BLaER1 treated with 17β-estradiol and CSF1 and Interleukin-3, amounts not matched to agents 10 nM and 100 nM (cell line): ENCODE results near the gene CACNB2.
"Not testable (repeated sequence)": the region's sequence is repeated elsewhere in the genome, so short reads cannot be mapped to it uniquely, and the experiment has no call there.

Experiments
- H3K27ac ChIP-seq, 11 experiments: shearing (Covaris generic); formaldehyde crosslinking; 2 replicates each; pipeline ENCODE4 v1.8.1; 2022
- H3K27me3 ChIP-seq, 11 experiments: shearing (Covaris generic); formaldehyde crosslinking; 2 replicates each; pipeline ENCODE4 v1.8.1; 2022
- H3K36me3 ChIP-seq, 11 experiments: shearing (Covaris generic); formaldehyde crosslinking; 2 replicates each; pipeline ENCODE4 v1.8.1; 2022
- H3K4me1 ChIP-seq, 10 experiments: shearing (Covaris generic); formaldehyde crosslinking; 2 replicates each; pipeline ENCODE4 v1.8.1; 2022
- H3K4me2 ChIP-seq, 11 experiments: shearing (Covaris generic); formaldehyde crosslinking; 2 replicates each; pipeline ENCODE4 v1.8.1; 2022
- H3K4me3 ChIP-seq, 10 experiments: shearing (Covaris generic); formaldehyde crosslinking; 2 replicates each; pipeline ENCODE4 v1.8.1; 2022
- H3K9ac ChIP-seq, 11 experiments: shearing (Covaris generic); formaldehyde crosslinking; 2 replicates each; pipeline ENCODE4 v1.8.1; 2022
- H3K9me3 ChIP-seq, 11 experiments: shearing (Covaris generic); formaldehyde crosslinking; replicated peaks in 1 of 11; 2 replicates each; pipeline ENCODE4 v1.8.1; 2022
- H4K20me1 ChIP-seq, 11 experiments: shearing (Covaris generic); formaldehyde crosslinking; 2 replicates each; pipeline ENCODE4 v1.8.1; 2022
- Cebpa-rat ChIP-seq, 11 experiments: shearing (Covaris generic); IDR thresholded peaks; 2 replicates each; pipeline ENCODE4 v1.8.1; 2022

Gene CACNB2

DNA sequence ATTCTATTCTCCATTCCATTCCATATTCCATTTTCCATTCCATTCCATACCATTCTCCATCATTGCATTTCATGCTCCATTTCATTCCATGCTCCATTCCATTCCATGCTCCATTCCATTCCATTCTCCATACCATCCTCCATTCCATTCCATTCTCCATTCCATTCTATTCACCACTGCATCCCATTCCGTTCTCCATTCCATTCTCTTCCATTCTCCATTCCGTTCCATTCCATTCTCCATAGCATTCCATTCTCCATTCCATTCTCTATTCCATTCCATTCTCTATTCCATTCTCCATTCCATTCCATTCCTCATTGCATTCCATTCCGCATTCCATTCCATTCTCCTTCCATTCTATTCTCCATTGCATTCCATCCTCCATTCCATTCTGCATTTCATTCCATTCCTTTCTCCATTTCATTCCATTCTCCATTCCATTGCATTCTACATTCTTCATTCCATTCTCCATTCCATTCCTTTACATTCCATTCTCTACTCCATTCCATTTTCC, 427.2 kb downstream of the CACNB2 start:
- Histone ChIP-seq H4K20me1 (no peaks in the 10 kb centered on the region), H3K9me3 (peaks cover 99 to 100% (median 100%) of the 10 kb centered on the region in 11 experiments), H3K36me3 (peaks cover 13 to 89% (median 39%) of the 10 kb centered on the region in 11 experiments), H3K4me3 (no peak overlapping the region), H3K4me1 (no peaks in the 10 kb centered on the region), H3K27ac (no peak overlapping the region), H3K27me3 (no peaks in the 10 kb centered on the region), H3K9ac (no peak overlapping the region), H3K4me2 (no peak overlapping the region)
- TF ChIP-seq Cebpa-rat (IDR thresholded peaks at IDR 0.05): no peak

DNA sequence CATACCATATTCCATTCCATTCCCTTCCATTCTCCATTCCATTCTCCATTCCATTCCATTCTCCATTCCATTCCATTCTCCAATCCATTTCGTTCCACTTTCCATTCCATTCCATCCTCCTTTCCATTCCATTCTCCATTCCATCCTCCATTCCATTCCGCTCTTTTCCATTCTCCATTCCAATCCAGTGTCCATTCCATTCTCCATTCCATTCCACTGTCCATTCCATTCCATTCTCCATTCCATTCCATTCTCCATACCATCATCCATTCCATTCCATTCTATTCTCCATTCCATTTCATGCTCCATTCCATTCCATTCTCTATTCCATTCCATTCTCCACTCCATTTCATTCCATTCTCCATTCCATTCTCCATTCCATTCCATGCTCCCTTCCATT, 430.2 kb downstream of the CACNB2 start:
- peaks cover 5 to 79% (median 39%) of the 10 kb centered on the region in 11 experiments; a peak in 19 of 22 replicates for H3K36me3 ChIP-seq

DNA sequence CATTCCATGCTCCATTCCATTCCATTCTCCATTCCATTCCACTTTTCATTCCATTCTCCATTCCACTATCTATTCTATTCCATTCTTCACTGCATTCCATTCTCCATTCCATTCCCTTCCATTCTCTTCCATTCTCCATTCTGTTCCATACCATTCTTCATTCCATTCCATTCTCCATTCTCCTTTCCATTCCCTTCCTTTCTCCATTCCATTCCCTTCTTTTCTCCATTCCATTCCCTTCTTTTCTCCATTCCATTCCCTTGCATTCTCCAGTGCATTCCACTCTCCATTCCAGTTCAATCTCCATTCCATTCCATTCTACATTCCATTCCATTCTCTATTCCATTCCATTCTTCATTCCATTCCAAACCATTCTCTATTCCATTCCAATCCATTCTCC, 430.9 kb downstream of the CACNB2 start:
- no peak overlapping the region for H3K4me2 ChIP-seq
- H3K27ac ChIP-seq: no peak overlapping the region
- H3K4me3 ChIP-seq: no peak overlapping the region
- peaks cover 9 to 79% (median 42%) of the 10 kb centered on the region in 11 experiments; a peak in 20 of 22 replicates for H3K36me3 ChIP-seq
- H4K20me1 ChIP-seq: no peaks in the 10 kb centered on the region
- no peaks in the 10 kb centered on the region for H3K4me1 ChIP-seq
- H3K9me3 ChIP-seq: peaks cover 73 to 83% (median 77%) of the 10 kb centered on the region in 11 experiments
- no peaks in the 10 kb centered on the region for H3K27me3 ChIP-seq
- no peak overlapping the region for H3K9ac ChIP-seq
- no peak for TF ChIP-seq Cebpa-rat (IDR thresholded peaks at IDR 0.05)

More for the DNA sequence above, 430.2 kb downstream of the CACNB2 start:
- not testable (repeated sequence) for H3K27me3 ChIP-seq, H4K20me1 ChIP-seq, H3K4me3 ChIP-seq, H3K9ac ChIP-seq, H3K4me1 ChIP-seq, H3K4me2 ChIP-seq, H3K27ac ChIP-seq
- peaks cover 80 to 86% (median 81%) of the 10 kb centered on the region in 11 experiments for H3K9me3 ChIP-seq

DNA sequence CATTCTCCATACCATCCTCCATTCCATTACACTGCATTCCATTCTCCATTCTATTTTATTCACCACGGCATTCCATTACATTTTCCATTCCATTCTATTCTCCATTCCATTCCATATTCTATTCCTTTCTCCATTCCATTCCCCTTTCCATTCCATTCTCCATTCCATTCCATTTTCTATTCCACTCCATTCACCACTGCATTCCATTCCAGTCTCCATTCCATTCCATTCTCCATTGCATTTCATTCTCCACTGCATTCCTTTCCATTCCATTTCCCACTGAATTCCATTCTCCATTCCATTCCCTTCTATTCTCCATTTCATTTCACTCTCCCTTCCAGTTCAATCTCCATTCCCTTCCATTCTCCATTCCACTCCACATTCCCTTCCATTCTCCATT, 431.6 kb downstream of the CACNB2 start:
- H3K4me2 ChIP-seq: no peak overlapping the region
- no peak overlapping the region for H3K27ac ChIP-seq
- H3K9ac ChIP-seq: no peak overlapping the region
- H3K4me3 ChIP-seq: no peak overlapping the region
- no peaks in the 10 kb centered on the region for H3K27me3 ChIP-seq
- no peaks in the 10 kb centered on the region for H3K4me1 ChIP-seq
- no peaks in the 10 kb centered on the region for H4K20me1 ChIP-seq
- TF ChIP-seq Cebpa-rat (IDR thresholded peaks at IDR 0.05): no peak
- H3K36me3 ChIP-seq: peaks cover 16 to 81% (median 47%) of the 10 kb centered on the region in 11 experiments; a peak in 21 of 22 replicates
- peaks cover 72 to 83% (median 76%) of the 10 kb centered on the region in 11 experiments for H3K9me3 ChIP-seq

DNA sequence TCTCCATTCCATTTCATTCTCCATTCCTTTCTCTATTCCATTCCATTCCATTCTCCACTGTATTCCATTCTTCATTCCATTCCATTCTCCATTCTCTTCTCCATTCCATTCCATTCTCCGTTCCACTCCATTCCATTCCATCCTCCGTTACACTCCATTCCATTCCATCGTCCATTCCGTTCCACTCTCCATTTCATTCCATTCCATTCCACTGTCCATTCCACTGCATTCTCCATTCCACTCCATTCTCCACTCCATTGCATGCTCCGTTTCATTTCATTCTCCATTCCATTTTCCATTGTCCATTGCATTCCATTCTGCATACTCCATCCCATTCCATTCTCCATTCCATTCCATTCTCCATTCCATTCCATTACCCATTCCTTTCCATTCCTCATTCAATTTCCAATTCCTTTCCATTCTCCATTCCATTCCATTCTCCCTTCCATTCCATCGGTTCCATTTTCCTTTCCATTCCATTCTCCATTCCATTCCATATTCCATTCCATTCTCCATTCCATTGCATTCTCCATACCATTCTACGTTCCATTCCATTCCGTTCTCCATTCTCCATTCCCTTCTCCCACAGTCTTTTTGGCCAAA, 432.8 kb downstream of the CACNB2 start:
- Histone ChIP-seq H3K4me1 (no peaks in the 10 kb centered on the region), H3K27me3 (no peaks in the 10 kb centered on the region), H3K27ac (no peak overlapping the region), H3K9me3 (peaks cover 72 to 83% (median 76%) of the 10 kb centered on the region in 11 experiments), H3K4me2 (no peak overlapping the region), H3K9ac (no peak overlapping the region), H3K36me3 (peaks cover 28 to 82% (median 59%) of the 10 kb centered on the region in 11 experiments), H4K20me1 (no peaks in the 10 kb centered on the region), H3K4me3 (no peak overlapping the region)
- no peak for TF ChIP-seq Cebpa-rat (IDR thresholded peaks at IDR 0.05)

DNA sequence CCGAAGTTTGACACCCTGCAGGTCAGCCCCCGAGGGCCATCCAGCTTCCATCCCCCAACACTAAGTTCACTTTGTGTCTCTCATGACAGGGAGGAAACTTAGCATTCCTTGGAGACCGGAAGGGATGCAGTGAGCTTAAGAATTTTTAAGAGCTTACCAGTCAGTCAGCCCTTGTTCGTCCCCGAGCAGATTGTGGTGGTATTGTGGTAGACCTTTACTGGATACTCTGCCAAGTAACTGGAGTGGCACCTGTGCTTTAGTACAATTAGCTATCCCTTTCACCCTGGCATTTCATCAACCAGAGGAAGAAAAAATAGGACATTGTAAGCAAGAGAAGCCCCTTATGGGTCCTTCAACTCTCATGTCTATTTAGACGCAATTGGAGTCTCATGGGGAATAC, 436.4 kb downstream of the CACNB2 start:
- Histone ChIP-seq H3K9me3 (peaks cover 58 to 74% (median 65%) of the 10 kb centered on the region in 11 experiments), H3K27me3 (no peaks in the 10 kb centered on the region), H3K4me3 (no peak overlapping the region), H3K9ac (no peak overlapping the region), H3K4me2 (no peak overlapping the region), H3K36me3 (peaks cover 54 to 90% (median 83%) of the 10 kb centered on the region in 11 experiments), H4K20me1 (no peaks in the 10 kb centered on the region), H3K4me1 (peaks cover 8 to 20% (median 16%) of the 10 kb centered on the region in 10 experiments; a peak in 19 of 20 replicates), H3K27ac (no peak overlapping the region)
- no peak for TF ChIP-seq Cebpa-rat (IDR thresholded peaks at IDR 0.05)

DNA sequence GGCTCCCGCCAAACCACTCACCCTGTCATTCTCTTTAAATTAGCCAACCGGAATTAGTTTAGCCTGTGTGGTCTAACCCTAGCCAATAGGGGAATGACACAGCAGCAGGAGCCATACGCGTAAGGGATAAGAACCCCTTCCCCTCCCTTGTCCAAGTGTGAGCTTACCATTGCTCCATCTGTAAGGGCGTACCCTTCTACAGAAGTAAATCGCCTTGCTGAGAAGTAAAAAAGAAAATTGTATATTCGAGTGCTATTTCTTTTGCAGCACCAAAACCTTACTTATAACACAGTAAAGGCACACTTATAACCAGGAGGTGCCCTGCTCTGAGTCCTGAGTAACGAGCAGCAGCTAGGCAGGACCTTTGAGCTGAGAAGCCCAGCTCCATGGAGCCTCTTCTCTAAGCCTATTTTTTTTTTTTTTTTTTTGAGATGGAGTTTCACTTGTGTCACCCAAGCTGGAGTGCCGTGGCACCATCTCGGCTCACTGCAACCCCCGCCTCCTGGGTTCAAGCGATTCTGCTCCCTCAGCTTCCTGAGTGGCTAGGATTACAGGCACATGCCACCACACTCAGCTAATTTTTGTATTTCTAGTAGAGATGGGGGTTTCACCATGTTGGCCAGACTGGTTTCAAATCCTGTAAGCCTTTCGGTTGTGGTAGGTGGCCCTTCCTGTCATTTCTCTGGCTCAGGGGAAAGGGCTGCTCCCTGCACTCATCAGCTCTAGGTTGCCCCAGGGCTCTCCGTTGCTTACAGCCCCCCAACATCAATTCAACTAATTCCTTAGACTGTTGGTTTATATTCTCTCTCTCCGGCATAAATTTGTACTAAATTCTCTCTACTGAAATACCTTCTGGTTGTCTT, 437.8 kb downstream of the CACNB2 start:
- Histone ChIP-seq H3K9ac (no peak overlapping the region), H3K4me2 (no peak overlapping the region), H3K27ac (no peak overlapping the region), H3K27me3 (no peaks in the 10 kb centered on the region), H3K4me3 (peak overlapping the region in 2 of 10 experiments; percentile 10 to 36; a peak in 2 of 20 replicates), H4K20me1 (no peaks in the 10 kb centered on the region), H3K36me3 (peaks cover 54 to 80% (median 71%) of the 10 kb centered on the region in 11 experiments), H3K9me3 (peaks cover 43 to 60% (median 50%) of the 10 kb centered on the region in 11 experiments), H3K4me1 (peaks cover 22 to 35% (median 31%) of the 10 kb centered on the region in 10 experiments)
- no peak for TF ChIP-seq Cebpa-rat (IDR thresholded peaks at IDR 0.05)

DNA sequence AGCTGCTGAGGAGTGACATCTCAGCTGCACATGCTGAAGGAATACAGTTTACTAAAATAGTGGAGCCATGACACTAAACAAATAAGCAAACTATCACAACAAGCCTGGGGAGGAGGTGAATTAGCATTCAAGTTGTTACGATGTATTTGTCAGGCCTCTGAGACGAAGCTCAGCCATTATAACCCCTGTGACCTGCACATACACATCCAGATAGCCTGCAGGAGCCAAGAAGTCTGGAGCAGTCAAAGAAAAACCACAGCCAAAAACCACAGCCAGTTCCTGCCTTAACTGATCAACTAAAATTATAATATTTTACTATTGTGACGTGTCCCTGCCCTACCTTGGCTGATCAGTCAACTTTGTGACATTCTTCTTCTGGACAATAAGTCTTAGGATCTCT, 442.6 kb downstream of the CACNB2 start:
- no peaks in the 10 kb centered on the region for H3K27me3 ChIP-seq
- H3K4me3 ChIP-seq: peak overlapping the region in 8 of 10 experiments; percentile 14 to 50 (median 37); a peak in 12 of 20 replicates
- no peak for TF ChIP-seq Cebpa-rat (IDR thresholded peaks at IDR 0.05)
- peak overlapping the region; percentile 72 to 94 (median 85) for H3K4me2 ChIP-seq
- peaks cover 46 to 76% (median 66%) of the 10 kb centered on the region in 11 experiments for H3K9me3 ChIP-seq
- H3K36me3 ChIP-seq: peaks cover 58 to 79% (median 76%) of the 10 kb centered on the region in 11 experiments
- no peaks in the 10 kb centered on the region for H4K20me1 ChIP-seq
- peak overlapping the region in 10 of 11 experiments; percentile 8 to 79 (median 66); a peak in 18 of 22 replicates for H3K27ac ChIP-seq
- H3K9ac ChIP-seq: peak overlapping the region; percentile 0 to 60 (median 50); a peak in 19 of 22 replicates
- peaks cover 30 to 53% (median 44%) of the 10 kb centered on the region in 10 experiments for H3K4me1 ChIP-seq
